ENCODE data around the gene TRABD.

The TRABD gene

DNA sequence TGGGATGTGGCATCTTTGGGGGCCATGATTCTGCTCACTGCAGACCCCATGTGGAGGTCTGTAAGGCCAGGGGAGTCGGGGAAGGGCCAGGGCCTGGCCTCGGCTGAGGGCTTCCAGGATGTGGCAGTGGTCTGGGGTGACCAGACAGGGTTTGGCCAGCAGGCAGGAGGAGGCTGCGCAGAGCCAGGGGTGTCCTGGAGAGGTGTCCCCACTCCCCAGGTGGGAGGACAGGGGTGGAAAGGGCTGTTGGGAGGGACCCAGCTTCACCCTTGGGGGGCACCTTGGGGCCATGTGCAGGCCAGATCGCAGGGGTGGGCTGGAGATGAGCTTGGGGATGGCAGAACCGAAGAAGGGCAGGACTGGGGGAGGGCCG lies 11.7 kb upstream of the TRABD start:
- H3K4me3 ChIP-seq (ENCODE audit: low read depth, low read length): no peak overlapping the region
- DNase-seq (ENCODE audit: low read depth): no peak
- TF ChIP-seq CTCF (IDR thresholded peaks at IDR 0.05; ENCODE audit: control insufficient read depth, extremely low read depth, insufficient read depth): no peak

DNA sequence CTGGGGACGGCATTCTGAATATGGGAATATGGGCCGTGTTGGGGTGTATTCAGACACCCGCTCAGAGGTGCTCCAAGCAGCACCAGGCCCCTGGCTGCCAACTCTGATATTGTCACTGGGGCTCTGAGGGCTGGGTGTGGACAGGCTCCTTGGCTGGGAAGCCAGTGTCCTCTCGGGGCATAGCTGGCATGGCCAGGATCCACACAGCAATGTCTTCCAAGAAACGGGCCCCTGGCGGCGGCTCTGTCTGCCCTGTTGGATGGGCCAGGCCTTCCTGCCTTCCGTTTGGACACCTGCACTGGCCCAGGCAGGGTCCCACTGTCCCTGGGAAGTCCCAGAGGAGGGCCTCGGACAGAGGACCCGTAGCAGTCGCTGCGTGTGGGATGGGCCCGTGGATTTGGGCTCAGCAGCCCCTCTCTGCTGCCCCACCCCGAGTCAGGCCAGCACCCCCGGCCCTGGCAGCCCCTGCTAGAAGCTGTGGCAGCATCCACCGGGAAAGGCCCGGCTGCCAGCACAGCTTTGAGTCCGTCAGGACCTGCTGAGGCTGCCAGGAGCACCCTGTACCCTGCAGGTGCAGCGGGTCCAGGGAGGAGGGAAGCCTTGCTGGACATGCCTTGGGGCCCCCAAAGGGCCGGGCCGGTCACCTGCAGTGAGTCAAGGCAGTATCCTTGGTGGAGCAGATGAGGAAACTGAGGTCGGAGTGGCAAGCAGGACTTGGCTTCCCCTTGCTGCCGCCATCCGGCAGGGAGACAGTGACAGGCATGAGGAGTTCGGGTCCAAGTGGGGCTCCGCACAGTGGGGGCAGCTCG lies 11.1 kb upstream of the TRABD start:
- no peak overlapping the region for H3K4me3 ChIP-seq (ENCODE audit: low read depth, low read length)
- DNase-seq (ENCODE audit: low read depth): no peak
- TF ChIP-seq CTCF (IDR thresholded peaks at IDR 0.05; ENCODE audit: control insufficient read depth, extremely low read depth, insufficient read depth): no peak

- no peak for TF ChIP-seq CTCF (IDR thresholded peaks at IDR 0.05; ENCODE audit: control insufficient read depth, extremely low read depth, insufficient read depth)
These were observed 10.6 kb upstream of the TRABD start for GRCh38 chr22:50175191-50175461.

DNA sequence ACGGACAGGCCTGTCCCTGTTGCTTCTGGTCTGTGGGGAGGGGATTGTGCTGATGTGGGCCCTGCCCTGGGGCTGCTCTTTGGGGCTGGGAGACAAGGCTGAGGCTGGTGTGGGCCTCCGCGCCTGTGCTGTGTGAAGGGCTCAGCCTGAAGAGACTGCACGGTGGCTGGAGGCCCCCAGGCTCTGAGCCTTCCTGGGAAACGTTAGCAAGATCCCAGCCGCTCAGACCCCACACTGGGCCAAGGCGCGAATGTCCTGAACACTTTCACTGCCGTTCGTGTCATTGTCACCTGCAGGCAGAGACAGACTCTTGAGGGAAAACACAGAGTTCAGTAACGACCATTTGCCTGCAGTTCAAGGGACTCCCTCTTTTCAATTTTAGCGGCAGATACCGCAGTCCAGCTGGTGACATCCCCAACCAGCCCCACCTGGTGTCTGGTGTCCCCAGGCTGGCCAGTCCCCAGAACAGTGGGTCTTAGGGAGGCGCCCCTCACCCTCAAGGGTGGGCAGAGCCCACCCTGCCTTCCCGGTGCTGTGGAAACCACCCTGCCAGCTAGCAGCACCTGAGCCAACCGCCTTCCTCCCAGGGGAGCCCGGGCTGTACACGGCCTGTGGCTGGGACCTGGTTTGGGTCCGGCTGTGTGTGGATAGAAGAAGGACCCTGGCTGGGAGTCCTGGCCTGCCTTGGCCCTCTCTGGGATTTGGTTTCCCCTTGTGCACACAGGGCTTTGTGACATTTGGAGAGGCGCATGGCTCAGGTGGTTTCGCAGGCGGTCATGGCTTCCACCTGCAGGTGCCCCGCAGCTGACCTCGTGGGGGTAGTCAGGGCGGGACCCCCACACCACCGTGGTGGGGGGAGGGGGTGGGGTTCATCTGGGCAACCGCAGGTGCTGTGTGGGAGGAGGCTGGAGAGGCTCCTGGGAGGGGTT lies 9.5 kb upstream of the TRABD start:
- H3K4me3 ChIP-seq (ENCODE audit: low read depth, low read length): no peak overlapping the region
- no peak for TF ChIP-seq CTCF (IDR thresholded peaks at IDR 0.05; ENCODE audit: control insufficient read depth, extremely low read depth, insufficient read depth)
- no peak for DNase-seq (ENCODE audit: low read depth)

More at GRCh38 chr22:50175191-50175461, 10.6 kb upstream of the TRABD start:
- H3K4me3 ChIP-seq (ENCODE audit: low read depth, low read length): no peak overlapping the region
- no peak for DNase-seq (ENCODE audit: low read depth)

DNA sequence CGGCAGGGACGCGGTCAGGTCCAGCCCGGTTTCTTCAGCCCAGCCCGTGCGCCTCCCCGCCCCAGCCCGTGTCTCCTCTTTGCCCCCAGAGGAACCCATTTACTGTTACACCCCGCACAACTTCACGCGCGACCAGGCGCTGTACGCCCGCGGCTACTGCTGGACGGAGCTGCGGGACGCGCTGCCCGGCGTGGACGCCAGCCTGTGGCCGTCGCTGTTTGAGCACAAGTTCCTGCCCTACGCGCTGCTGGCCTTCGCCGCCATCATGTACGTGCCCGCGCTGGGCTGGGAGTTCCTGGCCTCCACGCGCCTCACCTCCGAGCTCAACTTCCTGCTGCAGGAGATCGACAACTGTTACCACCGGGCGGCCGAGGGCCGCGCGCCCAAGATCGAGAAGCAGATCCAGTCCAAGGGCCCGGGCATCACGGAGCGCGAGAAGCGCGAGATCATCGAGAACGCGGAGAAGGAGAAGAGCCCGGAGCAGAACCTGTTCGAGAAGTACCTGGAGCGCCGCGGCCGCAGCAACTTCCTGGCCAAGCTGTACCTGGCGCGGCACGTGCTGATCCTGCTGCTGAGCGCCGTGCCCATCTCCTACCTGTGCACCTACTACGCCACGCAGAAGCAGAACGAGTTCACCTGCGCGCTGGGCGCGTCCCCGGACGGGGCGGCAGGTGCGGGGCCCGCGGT lies 8.7 kb upstream of the TRABD start:
- H3K4me3 ChIP-seq (ENCODE audit: low read depth, low read length): no peak overlapping the region
- DNase-seq (ENCODE audit: low read depth): no peak
- no peak for TF ChIP-seq CTCF (IDR thresholded peaks at IDR 0.05; ENCODE audit: control insufficient read depth, extremely low read depth, insufficient read depth)

DNA sequence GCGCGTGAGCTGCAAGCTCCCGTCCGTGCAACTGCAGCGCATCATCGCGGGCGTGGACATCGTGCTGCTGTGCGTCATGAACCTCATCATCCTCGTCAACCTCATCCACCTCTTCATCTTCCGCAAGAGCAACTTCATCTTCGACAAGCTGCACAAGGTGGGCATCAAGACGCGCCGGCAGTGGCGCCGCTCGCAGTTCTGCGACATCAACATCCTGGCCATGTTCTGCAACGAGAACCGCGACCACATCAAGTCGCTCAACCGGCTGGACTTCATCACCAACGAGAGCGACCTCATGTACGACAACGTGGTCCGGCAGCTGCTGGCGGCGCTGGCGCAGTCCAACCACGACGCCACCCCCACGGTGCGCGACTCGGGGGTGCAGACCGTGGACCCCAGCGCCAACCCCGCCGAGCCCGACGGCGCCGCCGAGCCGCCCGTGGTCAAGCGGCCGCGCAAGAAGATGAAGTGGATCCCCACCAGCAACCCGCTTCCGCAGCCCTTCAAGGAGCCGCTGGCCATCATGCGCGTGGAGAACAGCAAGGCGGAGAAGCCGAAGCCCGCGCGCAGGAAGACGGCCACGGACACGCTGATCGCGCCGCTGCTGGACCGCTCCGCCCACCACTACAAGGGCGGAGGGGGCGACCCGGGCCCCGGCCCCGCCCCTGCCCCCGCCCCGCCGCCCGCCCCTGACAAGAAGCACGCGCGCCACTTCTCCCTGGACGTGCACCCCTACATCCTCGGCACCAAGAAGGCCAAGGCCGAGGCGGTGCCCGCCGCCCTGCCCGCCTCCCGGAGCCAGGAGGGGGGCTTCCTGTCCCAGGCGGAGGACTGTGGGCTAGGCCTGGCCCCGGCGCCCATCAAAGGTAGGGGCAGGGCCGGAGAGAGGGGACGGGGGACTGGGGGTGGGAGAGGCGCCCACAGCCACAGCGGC lies 7.9 kb upstream of the TRABD start:
- no peak for TF ChIP-seq CTCF (IDR thresholded peaks at IDR 0.05; ENCODE audit: control insufficient read depth, extremely low read depth, insufficient read depth)
- DNase-seq (ENCODE audit: low read depth): no peak
- no peak overlapping the region for H3K4me3 ChIP-seq (ENCODE audit: low read depth, low read length)
